ENCODE data around the gene ARHGEF28.
A peak's percentile ranks its signal among the peaks of the same experiment; 100 is the strongest.

Gene ARHGEF28

GRCh38 chr5:73692981-73693380 is 67.0 kb downstream of the ARHGEF28 start:
- Histone ChIP-seq H3K27ac (ENCODE audit: low read length) (no peak overlapping the region), H3F3A (ENCODE audit: insufficient read depth, low read length) (no peaks in the 10 kb centered on the region), H3K79me2 (ENCODE audit: low read length) (no peaks in the 10 kb centered on the region), H3K9me2 (replicated peaks; ENCODE audit: insufficient read depth, low read length) (no peaks in the 10 kb centered on the region), H3K4me3 (ENCODE audit: low read length) (no peak overlapping the region), H4K20me1 (ENCODE audit: insufficient read depth, low read length) (no peaks in the 10 kb centered on the region), H3K36me3 (replicated peaks; ENCODE audit: insufficient read depth, low read length) (no peaks in the 10 kb centered on the region), H2AFZ (ENCODE audit: low read length) (peak overlapping the region; percentile 20; the same call in 1 of the 2 replicates), H3K9ac (ENCODE audit: low read length) (no peak overlapping the region), H3K4me2 (ENCODE audit: low read depth, low read length) (no peak overlapping the region), H3K27me3 (replicated peaks; ENCODE audit: insufficient read depth, low read length) (no peaks in the 10 kb centered on the region), H3K9me3 (replicated peaks; ENCODE audit: insufficient read depth, low read length) (no peaks in the 10 kb centered on the region), H3K4me1 (ENCODE audit: low read length) (peaks cover 12% of the 10 kb centered on the region; the same call in 1 of the 2 replicates)
- no peak for TF ChIP-seq CTCF (IDR thresholded peaks at IDR 0.05; ENCODE audit: low read length)
- TF ChIP-seq EZH2 (optimal IDR thresholded peaks at IDR 0.05; ENCODE audit: low read depth, low read length), result no peak
- no peak for TF ChIP-seq EZH2phosphoT487 (IDR thresholded peaks at IDR 0.05; ENCODE audit: low read length)
- DNase-seq, result no peak

- no peaks in the 10 kb centered on the region for H3K36me3 ChIP-seq (replicated peaks; ENCODE audit: insufficient read depth, low read length)
- DNase-seq, result peak; percentile 49
- H3K4me3 ChIP-seq (ENCODE audit: low read length), result no peak overlapping the region
- H3F3A ChIP-seq (ENCODE audit: insufficient read depth, low read length), result no peaks in the 10 kb centered on the region
- H3K9ac ChIP-seq (ENCODE audit: low read length), result no peak overlapping the region
- H3K27ac ChIP-seq (ENCODE audit: low read length), result no peak overlapping the region
- H3K79me2 ChIP-seq (ENCODE audit: low read length), result no peaks in the 10 kb centered on the region
- peak overlapping the region; percentile 10; the same call in 1 of the 2 replicates for H3K4me2 ChIP-seq (ENCODE audit: low read depth, low read length)
- no peaks in the 10 kb centered on the region for H3K9me3 ChIP-seq (replicated peaks; ENCODE audit: insufficient read depth, low read length)
- no peak for TF ChIP-seq EZH2 (optimal IDR thresholded peaks at IDR 0.05; ENCODE audit: low read depth, low read length)
- TF ChIP-seq CTCF (IDR thresholded peaks at IDR 0.05; ENCODE audit: low read length), result peak; percentile 66
- TF ChIP-seq EZH2phosphoT487 (IDR thresholded peaks at IDR 0.05; ENCODE audit: low read length), result no peak
- H4K20me1 ChIP-seq (ENCODE audit: insufficient read depth, low read length), result no peaks in the 10 kb centered on the region
- H2AFZ ChIP-seq (ENCODE audit: low read length), result peak overlapping the region; percentile 29
- H3K27me3 ChIP-seq (replicated peaks; ENCODE audit: insufficient read depth, low read length), result no peaks in the 10 kb centered on the region
- peaks cover 12% of the 10 kb centered on the region; the same call in 1 of the 2 replicates for H3K4me1 ChIP-seq (ENCODE audit: low read length)
- no peaks in the 10 kb centered on the region for H3K9me2 ChIP-seq (replicated peaks; ENCODE audit: insufficient read depth, low read length)
Measured at GRCh38 chr5:73693573-73694061, 67.6 kb downstream of the ARHGEF28 start.

- Histone ChIP-seq H3F3A (ENCODE audit: insufficient read depth, low read length) (no peaks in the 10 kb centered on the region), H2AFZ (ENCODE audit: low read length) (peak overlapping the region; percentile 29; the same call in 1 of the 2 replicates), H3K9me3 (replicated peaks; ENCODE audit: insufficient read depth, low read length) (no peaks in the 10 kb centered on the region), H3K27ac (ENCODE audit: low read length) (no peak overlapping the region), H3K9ac (ENCODE audit: low read length) (no peak overlapping the region), H3K4me2 (ENCODE audit: low read depth, low read length) (peak overlapping the region; percentile 10; the same call in 1 of the 2 replicates), H3K4me1 (ENCODE audit: low read length) (peaks cover 12% of the 10 kb centered on the region; the same call in 1 of the 2 replicates), H3K27me3 (replicated peaks; ENCODE audit: insufficient read depth, low read length) (no peaks in the 10 kb centered on the region), H4K20me1 (ENCODE audit: insufficient read depth, low read length) (no peaks in the 10 kb centered on the region), H3K36me3 (replicated peaks; ENCODE audit: insufficient read depth, low read length) (no peaks in the 10 kb centered on the region), H3K4me3 (ENCODE audit: low read length) (no peak overlapping the region), H3K79me2 (ENCODE audit: low read length) (no peaks in the 10 kb centered on the region), H3K9me2 (replicated peaks; ENCODE audit: insufficient read depth, low read length) (no peaks in the 10 kb centered on the region)
- DNase-seq, result peak; percentile 41
- TF ChIP-seq EZH2phosphoT487 (IDR thresholded peaks at IDR 0.05; ENCODE audit: low read length), result no peak
- no peak for TF ChIP-seq CTCF (IDR thresholded peaks at IDR 0.05; ENCODE audit: low read length)
- no peak for TF ChIP-seq EZH2 (optimal IDR thresholded peaks at IDR 0.05; ENCODE audit: low read depth, low read length)
Measured at GRCh38 chr5:73694089-73694488, 68.1 kb downstream of the ARHGEF28 start.
